Vagina (tissue), 2 donors: ENCODE data around the gene CUX1.

Experiments
- CTCF ChIP-seq, 3 experiments: fragments of 450-650 bp in 2 of 3; fragments of 200-600 bp in 1 of 3; sonication (generic) in 1 of 3; IDR thresholded peaks; one replicate each; pipeline ENCODE4 v1.5.1; 2017 to 2019; ENCODE audit warnings: antibody characterized with exemption in 3 of 3, mild to moderate bottlenecking in 2 of 3, moderate library complexity in 2 of 3
- POLR2A ChIP-seq, 2 donors: fragments of 450-650 bp; IDR thresholded peaks; one replicate each; pipeline ENCODE4 v1.6.1; 2017; ENCODE audit warnings: antibody characterized with exemption in 2 of 2, mild to moderate bottlenecking in 2 of 2, moderate library complexity in 2 of 2
- POLR2AphosphoS5 ChIP-seq, 2 donors: sonication (generic); formaldehyde crosslinking; IDR thresholded peaks; one replicate each; pipeline ENCODE4 v1.9.0; 2017; ENCODE audit warnings: antibody characterized with exemption in 2 of 2, mild to moderate bottlenecking in 2 of 2, low read depth in 1 of 2; ENCODE audit not compliant: insufficient read depth in 1 of 2

DNA sequence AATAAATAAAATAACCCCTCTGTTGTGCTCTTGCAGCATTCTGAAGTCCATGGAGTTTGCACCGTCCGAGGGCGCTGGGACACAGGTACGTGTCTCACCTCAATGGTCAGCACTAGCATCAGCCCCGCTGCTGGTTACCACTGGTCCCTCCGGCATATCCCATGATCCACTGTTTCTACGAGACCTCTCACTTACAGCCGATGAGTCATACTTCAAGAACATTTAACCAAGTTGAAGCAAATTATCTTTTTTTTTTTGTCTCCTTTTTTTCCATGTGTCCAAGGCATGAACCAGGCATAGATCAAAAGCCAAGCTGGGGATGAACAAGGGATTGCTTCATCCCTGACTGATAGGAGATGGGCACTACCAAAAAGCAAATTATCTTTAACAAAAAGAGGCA lies 376.4 kb downstream of the CUX1 start:
- TF ChIP-seq CTCF (IDR thresholded peaks at IDR 0.05) (no peak), POLR2A (IDR thresholded peaks at IDR 0.05) (no peak), POLR2AphosphoS5 (IDR thresholded peaks at IDR 0.05; ENCODE audit: insufficient read depth in 1 of 2, low read depth in 1 of 2) (no peak)
